H1 (cell line): Measurements from ENCODE around the gene CFL2. TPM values are rescaled to one million over a fixed set of nuclear protein-coding genes. Genes with fewer than 3 reads are reported as not detected.

Experiments used
- SRF ChIP-seq: IDR thresholded peaks from 2 replicates; pipeline ENCODE4 v1.6.1; 2011; ENCODE audit warnings: mild to moderate bottlenecking, low read depth, low read length, moderate library complexity
- TCF12 ChIP-seq: IDR thresholded peaks from 2 replicates; pipeline ENCODE4 v1.6.1; 2011; ENCODE audit warnings: low read depth, mild to moderate bottlenecking, low read length
- polyA plus RNA-seq, 7 experiments: library from polyadenylated mRNA; depleted of rRNA in 3 of 7; stranded (reverse) in 5 of 7; unstranded in 2 of 7; fragments of >200 nt in 5 of 7; fragments of 200-250 nt in 2 of 7; gene quantifications; 1 replicate in 5 of 7; 2 replicates in 1 of 7; 4 replicates in 1 of 7; pipeline versions ENCODE4 v1.2.1 to v1.2.3, GENCODE V29; 2011 to 2013; ENCODE audit warnings: missing spikeins in 2 of 7, mixed read lengths in 2 of 7
- total RNA-seq: library from RNA; stranded (reverse); fragmentation: NEBNext Ultra II Directional; extraction: Animal tissue kit (Norgen Biotek cat#: 25700); gene quantifications from 2 replicates; pipeline ENCODE4 v1.2.1, GENCODE V29; 2021

Gene CFL2
- total and polyA plus RNA-seq, 2 of the 8 experiments (the other 6 are each of a cell fraction or from before 2014, with no cell fraction given) = 9.7 to 20.5 TPM

GRCh38 chr14:34713681-34714319 is 593 bp downstream of the CFL2 start (continued):
- TF ChIP-seq TCF12 = no peak
- TF ChIP-seq SRF = no peak
